Measurements from ENCODE around the gene PCYT2.

The PCYT2 gene

DNA sequence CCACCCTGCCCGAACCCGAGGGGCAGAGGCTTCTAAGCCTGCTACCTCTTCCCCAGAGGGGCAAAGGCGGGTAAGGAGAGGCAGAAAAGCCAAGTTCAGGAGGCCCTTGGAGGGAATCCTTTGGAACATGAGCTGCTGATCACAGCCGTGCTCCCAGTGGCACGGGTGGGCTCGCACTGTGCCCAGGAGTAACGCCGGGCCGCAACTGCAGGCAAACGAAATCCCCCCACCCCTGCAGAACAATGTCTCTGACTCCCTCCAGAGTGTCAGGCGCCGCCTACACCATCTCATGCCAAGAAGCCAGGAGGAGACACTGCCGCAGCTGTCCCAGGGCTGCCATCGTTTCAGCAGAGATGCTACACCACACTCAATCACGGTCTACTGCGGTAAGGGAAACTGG is 59.8 kb downstream of the PCYT2 start:
- no peak for DNase-seq (ENCODE audit: low read depth)
